Effector CD8-positive, alpha-beta T cell (primary cell): ENCODE results near the gene TREH.
"Not testable (repeated sequence)": the region's sequence is repeated elsewhere in the genome, so short reads cannot be mapped to it uniquely, and the experiment has no call there.

ENCODE experiments used
- DNase-seq: peaks from one replicate; lab custom pipeline; 2025; lab: John Stamatoyannopoulos, UW

Gene TREH

GRCh38 chr11:118612378-118612777 lies 67.1 kb downstream of the TREH start:
- no peak for DNase-seq

GRCh38 chr11:118611433-118611795 lies 68.0 kb downstream of the TREH start:
- not testable (repeated sequence) for DNase-seq

- peak; percentile 80 for DNase-seq
These were observed 68.5 kb downstream of the TREH start for GRCh38 chr11:118610773-118611432.

GRCh38 chr11:118610225-118610772 lies 69.2 kb downstream of the TREH start:
- DNase-seq = no peak

- DNase-seq = no peak
These were observed 69.8 kb downstream of the TREH start for GRCh38 chr11:118609380-118610224.

GRCh38 chr11:118608360-118609227 lies 70.9 kb downstream of the TREH start:
- DNase-seq = peak; percentile 85

- peak; percentile 51 for DNase-seq
These were observed 71.8 kb downstream of the TREH start, which contains the start of gene PHLDB1 for GRCh38 chr11:118607401-118608359. Gene PHLDB1 (plus strand): TSS chr11:118607615. CDS start chr11:118613837, 6,222 bp downstream.
